HL-60 (cell line): ENCODE measurements around the gene INPP5K.

ENCODE experiments used
- DNase-seq, 2 experiments: peaks; one replicate each; pipeline ENCODE4 v3.0.0-alpha.2; 2010 to 2020; ENCODE audit warnings: low read depth in 1 of 2, low spot score in 1 of 2
- H3K27ac ChIP-seq: fragments of 250-450 bp; sonication (Bioruptor Pico); replicated peaks from 2 replicates; pipeline ENCODE4 v1.5.1; 2020; ENCODE audit warnings: mild to moderate bottlenecking, moderate library complexity
- H3K27me3 ChIP-seq: fragments of 250-450 bp; sonication (Bioruptor Pico); 2 replicates; pipeline ENCODE4 v1.5.1; 2021; ENCODE audit warnings: mild to moderate bottlenecking, moderate library complexity; ENCODE audit not compliant: insufficient read depth, poor library complexity, severe bottlenecking
- H3K4me3 ChIP-seq: replicated peaks from 2 replicates; pipeline ENCODE4 v1.5.1; 2011; ENCODE audit warnings: mild to moderate bottlenecking, control low read depth, low read length; ENCODE audit not compliant: insufficient read depth
- GABPA ChIP-seq: IDR thresholded peaks from 2 replicates; pipeline ENCODE4 v1.6.1; 2012; ENCODE audit warnings: low read depth
- POLR2AphosphoS5 ChIP-seq: IDR thresholded peaks from 2 replicates; pipeline ENCODE4 v1.6.1; 2012; ENCODE audit warnings: low read depth
- REST ChIP-seq: IDR thresholded peaks from 2 replicates; pipeline ENCODE4 v1.6.1; 2012; ENCODE audit warnings: low read depth; ENCODE audit not compliant: insufficient replicate concordance
- SPI1 ChIP-seq: IDR thresholded peaks from 2 replicates; pipeline ENCODE4 v1.6.1; 2012; ENCODE audit warnings: low read depth, mild to moderate bottlenecking, borderline replicate concordance
- TF ChIP-seq, protein P1 (sequence below): IDR thresholded peaks from one replicate; pipeline ENCODE4 v1.5.1; 2011; ENCODE audit warnings: low read length, control low read depth, inconsistent platforms; ENCODE audit not compliant: insufficient read depth

Gene INPP5K

DNA sequence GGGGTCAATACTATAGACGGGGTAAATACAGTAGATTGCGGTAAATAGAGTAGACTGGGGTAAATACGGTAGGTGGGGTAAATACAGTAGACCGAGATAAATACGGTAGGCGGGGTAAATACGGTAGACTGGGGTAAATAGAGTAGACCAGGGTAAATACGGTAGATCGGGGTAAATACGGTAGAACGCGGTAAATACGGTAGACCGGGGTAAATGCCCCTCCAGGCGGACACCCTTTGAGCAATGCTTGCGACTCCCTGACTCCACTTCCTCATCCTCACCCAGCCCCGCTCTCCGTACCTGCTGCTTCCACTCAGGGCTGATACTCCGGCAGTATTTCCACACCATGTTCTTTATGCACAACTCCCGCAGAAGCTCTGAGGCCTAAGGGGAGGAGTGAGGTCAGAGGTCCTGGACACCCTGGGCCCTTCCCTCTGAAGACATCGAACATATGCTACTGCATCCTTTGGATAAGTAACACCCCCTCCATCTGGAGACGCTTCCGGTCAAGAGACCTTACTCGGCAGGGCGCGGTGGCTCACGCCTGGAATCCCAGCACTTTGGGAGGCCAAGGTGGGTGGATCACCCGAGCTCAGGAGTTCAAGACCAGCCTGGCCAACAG is 47.1 kb downstream of the INPP5K start:
- TF ChIP-seq, protein P1, sequence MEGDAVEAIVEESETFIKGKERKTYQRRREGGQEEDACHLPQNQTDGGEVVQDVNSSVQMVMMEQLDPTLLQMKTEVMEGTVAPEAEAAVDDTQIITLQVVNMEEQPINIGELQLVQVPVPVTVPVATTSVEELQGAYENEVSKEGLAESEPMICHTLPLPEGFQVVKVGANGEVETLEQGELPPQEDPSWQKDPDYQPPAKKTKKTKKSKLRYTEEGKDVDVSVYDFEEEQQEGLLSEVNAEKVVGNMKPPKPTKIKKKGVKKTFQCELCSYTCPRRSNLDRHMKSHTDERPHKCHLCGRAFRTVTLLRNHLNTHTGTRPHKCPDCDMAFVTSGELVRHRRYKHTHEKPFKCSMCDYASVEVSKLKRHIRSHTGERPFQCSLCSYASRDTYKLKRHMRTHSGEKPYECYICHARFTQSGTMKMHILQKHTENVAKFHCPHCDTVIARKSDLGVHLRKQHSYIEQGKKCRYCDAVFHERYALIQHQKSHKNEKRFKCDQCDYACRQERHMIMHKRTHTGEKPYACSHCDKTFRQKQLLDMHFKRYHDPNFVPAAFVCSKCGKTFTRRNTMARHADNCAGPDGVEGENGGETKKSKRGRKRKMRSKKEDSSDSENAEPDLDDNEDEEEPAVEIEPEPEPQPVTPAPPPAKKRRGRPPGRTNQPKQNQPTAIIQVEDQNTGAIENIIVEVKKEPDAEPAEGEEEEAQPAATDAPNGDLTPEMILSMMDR = no peak
- TF ChIP-seq GABPA (no peak), SPI1 (peak; percentile 71; the same call in 1 of the 2 replicates)

DNA sequence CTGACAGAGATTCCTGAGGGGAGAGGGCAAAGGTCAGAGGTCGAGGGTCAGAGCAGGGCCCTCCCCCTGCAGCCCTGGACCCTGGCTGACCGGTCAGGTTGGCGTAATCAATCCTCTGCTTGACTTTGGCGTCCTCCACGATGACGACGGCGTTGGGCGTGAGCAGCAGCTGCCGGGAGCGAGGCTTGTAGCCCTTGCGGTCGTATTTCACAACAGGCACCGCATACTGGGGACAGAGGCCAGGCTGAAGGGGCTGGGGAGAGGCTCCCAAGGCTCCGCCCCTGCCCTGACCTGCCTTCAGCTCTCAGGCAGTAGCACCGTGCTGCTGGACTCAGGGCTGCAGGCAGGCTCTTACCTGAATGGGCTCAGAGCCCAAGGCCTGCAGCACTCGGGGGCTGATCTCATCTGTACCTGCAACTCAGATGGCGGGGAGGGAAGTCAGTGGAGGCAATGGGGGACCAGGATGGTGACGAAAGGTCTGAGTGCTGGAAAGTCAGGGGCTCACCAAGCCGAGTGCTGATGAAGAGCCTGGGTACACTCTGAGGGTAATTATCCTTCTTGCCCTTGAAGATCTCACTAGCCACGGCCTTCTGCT is 48.4 kb downstream of the INPP5K start:
- Histone ChIP-seq H3K27ac (no peak overlapping the region), H3K27me3 (no peaks in the 10 kb centered on the region), H3K4me3 (no peak overlapping the region)
- peak in 1 of 2 experiments; percentile 61 for DNase-seq
- TF ChIP-seq POLR2AphosphoS5 (no peak), SPI1 (no peak), GABPA (no peak), REST (no peak)
- TF ChIP-seq, protein P1 = no peak

More for the DNA sequence above, 47.1 kb downstream of the INPP5K start:
- Histone ChIP-seq H3K27ac (no peak overlapping the region), H3K4me3 (no peak overlapping the region), H3K27me3 (no peaks in the 10 kb centered on the region)
- peak in 1 of 2 experiments; percentile 65 for DNase-seq

- H3K27ac ChIP-seq = no peak overlapping the region
- H3K4me3 ChIP-seq = no peak overlapping the region
- H3K27me3 ChIP-seq = no peaks in the 10 kb centered on the region
- TF ChIP-seq GABPA = no peak
- TF ChIP-seq SPI1 = no peak
- no peak for TF ChIP-seq POLR2AphosphoS5
- TF ChIP-seq REST = no peak
- TF ChIP-seq, protein P1 = no peak
- DNase-seq = no peak
Observed at GRCh38 chr17:1467258-1467657, 49.2 kb downstream of the INPP5K start.

- no peak overlapping the region for H3K4me3 ChIP-seq
- H3K27ac ChIP-seq = no peak overlapping the region
- DNase-seq = no peak
- TF ChIP-seq, protein P1 = no peak
- no peak for TF ChIP-seq POLR2AphosphoS5
- no peak for TF ChIP-seq GABPA
- no peak for TF ChIP-seq REST
- no peak for TF ChIP-seq SPI1
- no peaks in the 10 kb centered on the region for H3K27me3 ChIP-seq
Observed at GRCh38 chr17:1464186-1464585, 52.2 kb downstream of the INPP5K start.
